Measurements from ENCODE around the gene FOXK2. TPM values are rescaled to one million over a fixed set of nuclear protein-coding genes. Genes with fewer than 3 reads are reported as not detected.
"Not testable (repeated sequence)": the region's sequence is repeated elsewhere in the genome, so short reads cannot be mapped to it uniquely, and the experiment has no call there.

The FOXK2 gene
- total RNA-seq, 1 experiment from 2014 or later: 104 TPM

- CTCF ChIA-PET: interaction anchor here (0.5 to 0.6 kb wide), 2 partner anchors 224 to 392 kb away, joined by 3 read pairs; no protein-coding TSS in a partner anchor
- Mint-ChIP-seq H3K4me3 (ENCODE audit: unreplicated experiment) (no peak overlapping the region), H3K4me1 (ENCODE audit: insufficient read depth, unreplicated experiment) (no peaks in the 10 kb centered on the region), H3K27me3 (ENCODE audit: insufficient read depth, unreplicated experiment) (no peaks in the 10 kb centered on the region), H3K36me3 (ENCODE audit: insufficient read depth, unreplicated experiment) (peaks cover 91% of the 10 kb centered on the region), H3K27ac (ENCODE audit: low read depth, unreplicated experiment) (no peak overlapping the region), H3K9me3 (ENCODE audit: unreplicated experiment) (no peaks in the 10 kb centered on the region)
- intact Hi-C loops (cut with micrococcal nuclease): no loop called here
- BruUV-seq (replicated peaks): no TSS peak
- no peak for DNase-seq (ENCODE audit: unreplicated experiment)
- TF ChIP-seq CTCF (IDR thresholded peaks at IDR 0.05; ENCODE audit: unreplicated experiment): no peak
- POLR2A ChIA-PET: interaction anchor here (0.6 kb wide), 1 partner anchor 13 kb away, joined by 3 read pairs; no protein-coding TSS in a partner anchor
Observed at GRCh38 chr17:82574041-82574440, 54.5 kb downstream of the FOXK2 start.

GRCh38 chr17:82575581-82576221, 56.2 kb downstream of the FOXK2 start:
- H3K9me3 Mint-ChIP-seq (ENCODE audit: unreplicated experiment); H3K4me3 Mint-ChIP-seq (ENCODE audit: unreplicated experiment); H3K27ac Mint-ChIP-seq (ENCODE audit: low read depth, unreplicated experiment); BruUV-seq (replicated peaks); H3K4me1 Mint-ChIP-seq (ENCODE audit: insufficient read depth, unreplicated experiment); POLR2A ChIA-PET; H3K27me3 Mint-ChIP-seq (ENCODE audit: insufficient read depth, unreplicated experiment); intact Hi-C loops (cut with micrococcal nuclease); DNase-seq (ENCODE audit: unreplicated experiment): not testable (repeated sequence)
- CTCF ChIA-PET: interaction anchor here (1.0 kb wide), 1 partner anchor 21 kb away, joined by 3 read pairs; no protein-coding TSS in a partner anchor
- H3K36me3 Mint-ChIP-seq (ENCODE audit: insufficient read depth, unreplicated experiment): peaks cover 77% of the 10 kb centered on the region

DNA sequence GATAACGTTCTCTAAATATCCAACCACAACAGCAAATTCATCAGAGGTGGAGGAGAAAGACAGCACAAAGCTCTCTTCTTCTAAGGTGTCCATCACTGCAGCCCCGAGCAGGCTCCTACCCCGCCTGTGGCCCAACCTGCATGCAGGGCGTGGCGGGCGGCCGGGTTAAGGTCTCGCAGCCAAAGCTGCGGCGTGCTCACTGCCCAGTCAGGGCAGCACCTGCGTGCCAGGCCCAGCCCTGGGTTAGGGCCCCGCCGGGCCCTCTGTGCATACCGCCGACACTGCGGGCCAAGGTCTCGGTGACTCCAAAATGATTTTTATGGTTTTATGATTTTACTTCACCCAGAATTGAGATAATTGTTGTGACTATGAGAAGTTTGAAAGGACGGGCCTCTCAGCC, 57.8 kb downstream of the FOXK2 start:
- BruUV-seq (replicated peaks): no TSS peak
- POLR2A ChIA-PET: interaction anchor here (0.6 kb wide), 1 partner anchor 79 kb away, joined by 3 read pairs; no protein-coding TSS in a partner anchor
- Mint-ChIP-seq H3K9me3 (ENCODE audit: unreplicated experiment) (no peaks in the 10 kb centered on the region), H3K4me1 (ENCODE audit: insufficient read depth, unreplicated experiment) (no peaks in the 10 kb centered on the region), H3K36me3 (ENCODE audit: insufficient read depth, unreplicated experiment) (peaks cover 75% of the 10 kb centered on the region), H3K27ac (ENCODE audit: low read depth, unreplicated experiment) (no peak overlapping the region), H3K27me3 (ENCODE audit: insufficient read depth, unreplicated experiment) (no peaks in the 10 kb centered on the region), H3K4me3 (ENCODE audit: unreplicated experiment) (no peak overlapping the region)
- no peak for DNase-seq (ENCODE audit: unreplicated experiment)
- intact Hi-C loops (cut with micrococcal nuclease): no loop called here
- CTCF ChIA-PET: no interaction called here
- TF ChIP-seq CTCF (IDR thresholded peaks at IDR 0.05; ENCODE audit: unreplicated experiment): no peak

DNA sequence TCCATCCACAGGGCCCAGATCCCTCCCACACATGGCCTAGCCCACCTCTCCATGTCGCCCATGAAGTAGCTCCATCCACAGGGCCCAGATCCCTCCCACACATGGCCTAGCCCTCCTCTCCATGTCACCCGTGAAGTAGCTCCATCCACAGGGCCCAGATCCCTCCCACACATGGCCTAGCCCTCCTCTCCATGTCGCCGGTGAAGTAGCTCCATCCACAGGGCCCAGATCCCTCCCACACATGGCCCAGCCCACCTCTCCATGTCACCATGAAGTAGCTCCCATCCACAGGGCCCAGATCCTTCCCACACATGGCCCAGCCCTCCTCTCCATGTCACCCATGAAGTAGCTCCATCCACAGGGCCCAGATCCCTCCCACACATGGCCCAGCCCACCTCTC, 60.4 kb downstream of the FOXK2 start:
- H3K9me3 Mint-ChIP-seq (ENCODE audit: unreplicated experiment); BruUV-seq (replicated peaks): not testable (repeated sequence)

DNA sequence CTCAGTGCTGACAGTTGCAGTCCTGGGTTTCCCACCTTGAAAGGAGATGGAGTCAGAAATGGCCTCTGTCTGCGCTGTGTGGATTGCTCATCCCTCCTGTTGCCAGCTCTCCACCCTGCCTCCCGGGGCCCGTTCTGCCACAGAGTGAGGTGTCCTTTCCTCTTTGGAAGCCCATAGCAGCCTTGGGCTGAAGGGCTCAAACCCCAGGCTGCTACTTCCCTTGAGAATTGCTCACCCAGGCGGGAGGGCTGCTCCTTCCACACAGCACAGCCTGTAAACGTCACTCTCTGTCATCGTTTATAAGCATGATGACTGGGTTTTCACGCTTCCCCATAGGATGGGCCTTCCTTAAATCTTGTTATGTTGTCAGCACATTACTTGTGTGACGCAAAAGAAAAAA, 62.7 kb downstream of the FOXK2 start:
- no peak for TF ChIP-seq CTCF (IDR thresholded peaks at IDR 0.05; ENCODE audit: unreplicated experiment)
- BruUV-seq (replicated peaks): no TSS peak
- ChIA-PET POLR2A (no interaction called here), CTCF (no interaction called here)
- Mint-ChIP-seq H3K4me3 (ENCODE audit: unreplicated experiment) (no peak overlapping the region), H3K36me3 (ENCODE audit: insufficient read depth, unreplicated experiment) (peaks cover 82% of the 10 kb centered on the region), H3K27me3 (ENCODE audit: insufficient read depth, unreplicated experiment) (no peaks in the 10 kb centered on the region), H3K4me1 (ENCODE audit: insufficient read depth, unreplicated experiment) (no peaks in the 10 kb centered on the region), H3K27ac (ENCODE audit: low read depth, unreplicated experiment) (no peak overlapping the region), H3K9me3 (ENCODE audit: unreplicated experiment) (no peaks in the 10 kb centered on the region)
- no peak for DNase-seq (ENCODE audit: unreplicated experiment)
- intact Hi-C loops (cut with micrococcal nuclease): no loop called here

More for the DNA sequence above, 60.4 kb downstream of the FOXK2 start:
- H3K4me3 Mint-ChIP-seq (ENCODE audit: unreplicated experiment); CTCF ChIA-PET; H3K4me1 Mint-ChIP-seq (ENCODE audit: insufficient read depth, unreplicated experiment); H3K27me3 Mint-ChIP-seq (ENCODE audit: insufficient read depth, unreplicated experiment); intact Hi-C loops (cut with micrococcal nuclease); DNase-seq (ENCODE audit: unreplicated experiment); POLR2A ChIA-PET: not testable (repeated sequence)
- peak overlapping the region; percentile 12 for H3K27ac Mint-ChIP-seq (ENCODE audit: low read depth, unreplicated experiment)
- peaks cover 82% of the 10 kb centered on the region for H3K36me3 Mint-ChIP-seq (ENCODE audit: insufficient read depth, unreplicated experiment)
